Measurements from ENCODE around the gene C11orf97.

Gene C11orf97, protein sequence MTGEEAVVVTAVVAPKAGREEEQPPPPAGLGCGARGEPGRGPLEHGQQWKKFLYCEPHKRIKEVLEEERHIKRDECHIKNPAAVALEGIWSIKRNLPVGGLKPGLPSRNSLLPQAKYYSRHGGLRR

GRCh38 chr11:94511932-94512781 is at the start of gene C11orf97:
TSS of gene C11orf97 (plus strand) at chr11:94512461. CDS start at chr11:94512529, 68 bp downstream.
- in situ Hi-C loops (cut with MboI; ENCODE audit: low sequenced_read_pairs): no loop called here

- in situ Hi-C loops (cut with MboI; ENCODE audit: low sequenced_read_pairs): no loop called here
Observed at GRCh38 chr11:94469416-94469815, 42.8 kb upstream of the C11orf97 start.

- in situ Hi-C loops (cut with MboI; ENCODE audit: low sequenced_read_pairs): no loop called here
Observed at GRCh38 chr11:94472916-94473799, 39.1 kb upstream of the C11orf97 start.

- in situ Hi-C loops (cut with MboI; ENCODE audit: low sequenced_read_pairs): no loop called here
Observed at GRCh38 chr11:94477624-94478023, 34.6 kb upstream of the C11orf97 start.

DNA sequence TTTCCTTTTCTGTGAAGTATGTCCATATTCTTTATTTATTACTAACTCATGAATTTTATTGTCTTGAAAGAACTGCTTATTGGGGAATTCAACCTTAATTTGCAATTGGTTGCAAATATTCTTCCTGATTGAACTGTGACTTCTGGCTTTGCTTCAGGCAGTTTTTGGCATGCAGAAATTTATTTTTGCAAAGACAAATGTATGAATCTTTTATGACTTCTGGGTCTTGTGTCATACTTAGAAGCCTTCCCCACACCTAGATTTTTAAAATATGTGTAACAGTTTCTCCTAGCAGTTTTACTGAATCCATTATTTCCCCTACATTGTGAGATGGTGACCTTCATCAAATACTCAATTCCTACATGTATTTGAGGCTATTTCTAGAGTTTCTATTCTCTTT is 30.9 kb upstream of the C11orf97 start:
- in situ Hi-C loops (cut with MboI; ENCODE audit: low sequenced_read_pairs): no loop called here

GRCh38 chr11:94486068-94486467 is 26.2 kb upstream of the C11orf97 start:
- in situ Hi-C loops (cut with MboI; ENCODE audit: low sequenced_read_pairs): no loop called here

- in situ Hi-C loops (cut with MboI; ENCODE audit: low sequenced_read_pairs): no loop called here
Observed at GRCh38 chr11:94493281-94494125, 18.8 kb upstream of the C11orf97 start, which contains the start of the genes ANKRD49 and MRE11. TSS of gene ANKRD49 (plus strand) at chr11:94493984. CDS start at chr11:94496694, 2,710 bp downstream. TSS of gene MRE11 (minus strand) at chr11:94493844. CDS start at chr11:94492801, 1,043 bp downstream.

- in situ Hi-C loops (cut with MboI; ENCODE audit: low sequenced_read_pairs): no loop called here
Observed at GRCh38 chr11:94494126-94494680, 18.1 kb upstream of the C11orf97 start.

DNA sequence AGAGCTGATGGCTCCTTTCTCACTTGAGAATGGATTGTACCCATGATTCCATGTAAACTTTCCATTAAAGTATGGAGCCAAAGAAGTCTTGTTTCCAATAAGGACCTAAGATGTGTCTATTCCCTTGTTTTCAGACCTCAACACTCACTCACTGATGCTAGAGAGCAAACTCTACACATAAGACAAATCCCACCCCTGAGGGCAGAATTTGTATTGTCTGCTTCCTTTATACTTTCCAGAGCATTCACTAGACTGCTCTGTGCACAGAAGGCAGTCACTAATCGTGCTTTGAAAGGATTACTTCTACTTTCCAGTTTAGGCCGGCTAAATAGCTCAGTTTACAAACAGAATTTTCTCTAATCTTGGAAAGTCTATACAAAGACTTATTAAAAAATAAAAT is 12.1 kb upstream of the C11orf97 start:
- in situ Hi-C loops (cut with MboI; ENCODE audit: low sequenced_read_pairs): loop anchor here (10.0 kb wide), 1 partner anchor 175 kb away; no protein-coding TSS in a partner anchor

DNA sequence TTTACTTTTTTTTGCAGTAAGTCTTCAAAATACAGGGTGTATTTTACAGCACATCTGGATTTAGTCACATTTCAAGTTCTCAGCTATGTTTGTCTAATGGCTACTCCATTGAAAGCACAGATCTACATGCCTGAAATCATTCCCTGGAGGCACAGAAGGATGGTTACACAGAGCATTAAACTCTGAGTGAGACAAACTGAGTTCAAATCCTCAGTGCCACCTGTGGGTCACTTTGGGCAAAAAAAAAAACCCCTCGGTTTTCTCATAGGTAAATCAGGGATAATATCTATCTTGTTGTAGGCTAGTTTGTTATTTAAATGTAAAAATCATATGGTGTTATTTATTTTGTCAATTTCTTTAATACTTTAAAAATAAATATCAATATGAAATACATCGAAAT is 10.7 kb upstream of the C11orf97 start:
- in situ Hi-C loops (cut with MboI; ENCODE audit: low sequenced_read_pairs): loop anchor here (10.0 kb wide), 1 partner anchor 177 kb away; no protein-coding TSS in a partner anchor

DNA sequence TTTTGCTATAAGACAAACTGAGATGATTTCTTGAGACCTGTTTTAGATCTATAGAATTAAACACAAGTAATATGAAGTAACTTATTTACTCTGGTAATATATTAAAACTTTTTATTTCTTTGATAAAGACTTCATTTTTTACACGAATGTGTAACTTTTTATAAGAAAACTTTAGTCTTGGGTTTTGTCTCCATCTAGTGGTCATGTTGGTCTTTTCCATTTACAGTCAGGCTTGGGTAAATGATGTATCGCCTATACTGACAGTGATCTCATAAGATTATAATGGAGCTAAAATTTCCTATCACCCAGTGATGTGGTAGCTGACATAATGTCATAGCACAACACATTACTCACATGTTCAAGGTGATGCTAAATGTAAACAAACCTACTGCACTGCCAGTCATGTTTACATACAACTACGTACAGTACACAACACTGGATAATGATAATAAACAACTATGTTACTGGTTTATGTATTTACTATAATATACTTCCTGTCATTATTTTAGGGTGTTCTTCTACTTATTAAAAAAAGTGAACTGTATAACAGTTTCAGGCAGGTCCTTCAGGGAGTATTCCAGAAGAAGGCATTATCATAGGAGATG is 7.5 kb upstream of the C11orf97 start:
- in situ Hi-C loops (cut with MboI; ENCODE audit: low sequenced_read_pairs): loop anchor here (10.0 kb wide), 1 partner anchor 180 kb away; no protein-coding TSS in a partner anchor

DNA sequence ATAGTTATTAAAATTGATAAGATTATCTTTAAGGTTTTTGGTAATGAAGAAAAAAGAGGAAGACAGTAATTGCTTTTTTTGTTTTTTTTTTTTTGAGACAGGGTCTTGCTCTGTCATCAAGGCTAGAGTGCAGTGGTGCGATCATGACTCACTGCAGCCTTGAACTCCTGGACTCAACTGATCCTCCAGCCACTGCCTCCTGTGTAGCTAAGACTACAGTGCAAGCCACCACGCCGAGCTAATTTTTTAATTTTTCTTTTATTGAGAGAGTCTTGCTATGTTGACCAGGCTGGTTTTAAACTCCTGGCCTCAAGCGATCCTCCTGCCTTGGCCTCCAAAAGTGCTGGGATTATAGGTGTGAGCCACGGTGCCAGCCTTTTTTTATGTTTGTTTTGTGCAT is 5.7 kb upstream of the C11orf97 start:
- in situ Hi-C loops (cut with MboI; ENCODE audit: low sequenced_read_pairs): loop anchor here (10.0 kb wide), 1 partner anchor 182 kb away; no protein-coding TSS in a partner anchor

DNA sequence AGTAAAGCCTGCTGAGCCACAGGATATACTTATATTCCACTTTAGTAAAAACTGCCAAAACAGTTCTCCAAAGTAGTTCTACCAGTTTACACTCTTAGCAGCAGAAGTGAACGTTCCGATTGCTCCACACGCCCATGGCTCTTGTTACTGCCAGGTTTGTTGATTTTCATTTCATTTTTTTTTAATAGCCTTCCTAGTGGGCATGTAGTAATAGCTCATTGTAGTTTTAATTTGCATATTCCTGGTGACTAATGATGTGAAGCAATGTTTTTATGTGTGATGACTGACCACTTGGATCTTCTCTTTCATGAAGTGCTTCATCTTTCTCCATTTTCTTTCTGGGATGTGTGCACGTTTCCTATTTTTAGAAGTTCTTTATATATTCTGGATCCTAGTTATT is 4.8 kb upstream of the C11orf97 start:
- in situ Hi-C loops (cut with MboI; ENCODE audit: low sequenced_read_pairs): loop anchor here (10.0 kb wide), 1 partner anchor 183 kb away; no protein-coding TSS in a partner anchor

DNA sequence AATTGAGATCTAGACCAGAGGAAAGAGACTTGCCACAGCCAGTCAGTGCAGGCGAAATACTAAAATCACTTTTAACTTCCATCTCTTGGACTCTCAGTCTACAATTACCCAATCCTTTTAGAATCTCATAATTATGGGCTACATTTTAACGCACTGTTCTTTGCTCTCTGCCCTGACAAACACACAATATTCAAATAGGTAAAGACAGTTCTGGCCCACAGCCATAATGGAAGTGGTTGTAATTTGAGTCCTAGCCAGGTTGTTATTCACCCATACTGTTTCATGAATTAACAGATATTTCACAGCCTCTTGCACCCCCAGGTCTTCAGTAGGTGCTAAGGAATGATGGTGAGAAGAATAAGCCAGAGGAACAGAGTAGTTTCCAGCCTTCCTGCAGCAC is 830 bp downstream of the C11orf97 start:
- in situ Hi-C loops (cut with MboI; ENCODE audit: low sequenced_read_pairs): no loop called here

- in situ Hi-C loops (cut with MboI; ENCODE audit: low sequenced_read_pairs): no loop called here
Observed at GRCh38 chr11:94515398-94515797, 3.1 kb downstream of the C11orf97 start.

GRCh38 chr11:94516725-94517124 is 4.5 kb downstream of the C11orf97 start:
- in situ Hi-C loops (cut with MboI; ENCODE audit: low sequenced_read_pairs): no loop called here

GRCh38 chr11:94518300-94518699 is 6.0 kb downstream of the C11orf97 start:
- in situ Hi-C loops (cut with MboI; ENCODE audit: low sequenced_read_pairs): no loop called here

GRCh38 chr11:94519478-94520084 is 7.3 kb downstream of the C11orf97 start:
- in situ Hi-C loops (cut with MboI; ENCODE audit: low sequenced_read_pairs): no loop called here

- in situ Hi-C loops (cut with MboI; ENCODE audit: low sequenced_read_pairs): no loop called here
Observed at GRCh38 chr11:94521684-94522083, 9.4 kb downstream of the C11orf97 start.
